T-helper 17 cell (primary cell): ENCODE results near the gene HS1BP3. TPM values are rescaled to one million over a fixed set of nuclear protein-coding genes. Genes with fewer than 3 reads are reported as not detected.

ENCODE experiments used
- ATAC-seq: fragments of 150-1000 bp; cut with Tn5 transposase; 2 replicates; pipeline ENCODE4 v1.10.0; 2021; ENCODE audit warnings: mild to moderate bottlenecking, moderate library complexity
- DNase-seq, 3 donors: peaks; one replicate each; pipeline versions ENCODE4 v3.0.0 to v3.0.0-alpha.2; 2020 to 2021
- H3K9me3 ChIP-seq: one replicate; pipeline ENCODE4 v1.7.0; 2013; ENCODE audit warnings: low read length, mild to moderate bottlenecking; ENCODE audit not compliant: control insufficient read depth, poor library complexity, severe bottlenecking
- H3K27ac Mint-ChIP-seq: one replicate; pipeline ENCODE4 v1.8.0; 2022; ENCODE audit warnings: mild to moderate bottlenecking, moderate library complexity, mixed read lengths
- H3K27me3 Mint-ChIP-seq: one replicate; pipeline ENCODE4 v1.8.0; 2022; ENCODE audit warnings: mixed read lengths
- H3K36me3 Mint-ChIP-seq: one replicate; pipeline ENCODE4 v1.8.0; 2022; ENCODE audit warnings: low read depth, mixed read lengths
- H3K4me1 Mint-ChIP-seq: one replicate; pipeline ENCODE4 v1.8.0; 2022; ENCODE audit warnings: mild to moderate bottlenecking, mixed read lengths
- H3K4me3 Mint-ChIP-seq: one replicate; pipeline ENCODE4 v1.8.0; 2022; ENCODE audit warnings: mild to moderate bottlenecking, moderate library complexity, mixed read lengths
- total RNA-seq, 4 donors: library from RNA in 2 of 4; stranded (reverse) in 2 of 4; gene quantifications; one replicate each; pipeline ENCODE4 v1.2.3 and lab custom pipeline; 2022 to 2026

The HS1BP3 gene
- total RNA-seq, 2 donors from 2014 or later: 12.8 to 13.7 TPM

- no peak for DNase-seq
- H3K4me1 Mint-ChIP-seq: peaks cover 34% of the 10 kb centered on the region
- no peak for ATAC-seq
- H3K36me3 Mint-ChIP-seq: peaks cover 13% of the 10 kb centered on the region
- H3K9me3 ChIP-seq: no peaks in the 10 kb centered on the region
- peak overlapping the region; percentile 94 for H3K27ac Mint-ChIP-seq
- H3K4me3 Mint-ChIP-seq: peak overlapping the region; percentile 95
- H3K27me3 Mint-ChIP-seq: peaks cover 20% of the 10 kb centered on the region
These were observed 817 bp upstream of the HS1BP3 start for GRCh38 chr2:20651731-20652099.

DNA sequence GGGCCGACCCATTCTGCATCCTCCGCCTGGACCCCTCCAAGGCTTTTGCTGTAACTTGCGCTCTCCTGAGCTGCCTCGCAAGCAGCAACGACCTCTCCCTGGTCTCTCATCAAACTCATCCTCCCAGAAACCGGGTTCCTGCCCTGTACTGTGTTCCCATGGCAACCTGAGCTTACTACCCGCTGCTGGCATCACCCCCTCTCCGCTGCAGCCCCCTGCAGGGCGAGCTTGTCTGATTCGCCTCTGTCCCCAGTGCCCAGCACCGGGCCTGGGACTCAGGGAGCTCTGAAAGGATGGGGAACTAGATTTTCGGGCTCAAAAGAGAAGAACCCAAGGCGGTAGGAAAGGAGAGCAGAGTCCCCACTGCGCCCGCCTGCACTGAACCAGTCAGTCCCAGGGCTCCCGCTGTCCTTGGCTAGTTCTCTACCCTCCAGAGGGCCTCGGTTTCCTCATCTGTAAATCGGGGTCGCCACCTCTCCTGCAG is 463 bp downstream of the HS1BP3 start:
- ATAC-seq (no peak), DNase-seq (peak in 2 of 3 donors; percentile 17 to 23)
- Mint-ChIP-seq H3K4me1 (peaks cover 37% of the 10 kb centered on the region), H3K4me3 (peak overlapping the region; percentile 95), H3K27ac (peak overlapping the region; percentile 94), H3K36me3 (peaks cover 13% of the 10 kb centered on the region), H3K27me3 (peaks cover 9% of the 10 kb centered on the region)
- no peaks in the 10 kb centered on the region for H3K9me3 ChIP-seq

DNA sequence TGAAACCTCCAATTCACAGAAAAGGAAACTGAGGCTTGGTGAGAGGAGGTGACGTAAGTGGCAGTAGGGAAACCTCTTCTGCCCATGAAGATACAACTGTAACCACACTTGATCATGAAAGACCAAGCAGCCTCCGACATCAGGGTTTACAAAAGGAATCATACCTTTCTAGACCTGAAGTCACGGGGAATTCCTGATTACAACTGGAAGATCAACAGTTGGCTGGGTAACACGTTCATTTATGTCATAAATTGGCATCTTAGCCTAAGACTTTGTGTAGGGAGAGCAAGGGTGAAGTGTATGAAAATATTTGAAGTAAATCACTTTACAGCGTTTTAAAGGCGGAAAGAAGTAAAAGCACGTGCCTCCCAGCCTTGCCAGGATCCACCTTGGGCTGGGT is 922 bp downstream of the HS1BP3 start:
- peak overlapping the region; percentile 94 for H3K27ac Mint-ChIP-seq
- no peak for ATAC-seq
- H3K4me1 Mint-ChIP-seq: peaks cover 37% of the 10 kb centered on the region
- peaks cover 11% of the 10 kb centered on the region for H3K36me3 Mint-ChIP-seq
- no peak for DNase-seq
- H3K9me3 ChIP-seq: no peaks in the 10 kb centered on the region
- peak overlapping the region; percentile 95 for H3K4me3 Mint-ChIP-seq
- peaks cover 5% of the 10 kb centered on the region for H3K27me3 Mint-ChIP-seq

DNA sequence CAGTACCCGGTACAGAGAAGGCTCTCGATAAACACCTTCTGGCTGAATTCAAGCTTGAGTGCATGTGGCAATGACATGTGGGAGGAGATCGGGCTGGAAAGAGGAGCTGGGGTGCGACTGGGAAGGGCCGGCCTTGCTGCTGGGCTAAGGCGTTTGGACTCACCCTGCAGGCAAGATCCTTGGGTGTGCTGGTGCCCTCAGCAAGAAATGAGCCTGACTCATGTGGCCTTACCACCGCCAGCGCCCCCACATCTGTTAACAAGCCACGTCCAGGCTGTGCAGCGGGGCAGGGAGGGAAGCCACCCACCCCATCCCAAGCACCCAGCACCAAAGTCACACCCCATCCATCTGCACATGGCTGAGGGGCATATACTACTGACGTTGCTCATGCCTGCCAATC is 1.3 kb downstream of the HS1BP3 start:
- H3K4me1 Mint-ChIP-seq: peaks cover 37% of the 10 kb centered on the region
- H3K36me3 Mint-ChIP-seq: peaks cover 14% of the 10 kb centered on the region
- ATAC-seq (no peak), DNase-seq (no peak)
- peak overlapping the region; percentile 94 for H3K27ac Mint-ChIP-seq
- peak overlapping the region; percentile 56 for H3K4me3 Mint-ChIP-seq
- peaks cover under 1% of the 10 kb centered on the region for H3K27me3 Mint-ChIP-seq
- H3K9me3 ChIP-seq: no peaks in the 10 kb centered on the region

GRCh38 chr2:20648831-20649230 is 2.1 kb downstream of the HS1BP3 start:
- Mint-ChIP-seq H3K36me3 (peaks cover 17% of the 10 kb centered on the region), H3K27me3 (no peaks in the 10 kb centered on the region), H3K27ac (peak overlapping the region; percentile 94), H3K4me3 (peak overlapping the region; percentile 60), H3K4me1 (peaks cover 43% of the 10 kb centered on the region)
- no peaks in the 10 kb centered on the region for H3K9me3 ChIP-seq
- ATAC-seq: no peak
- no peak for DNase-seq

DNA sequence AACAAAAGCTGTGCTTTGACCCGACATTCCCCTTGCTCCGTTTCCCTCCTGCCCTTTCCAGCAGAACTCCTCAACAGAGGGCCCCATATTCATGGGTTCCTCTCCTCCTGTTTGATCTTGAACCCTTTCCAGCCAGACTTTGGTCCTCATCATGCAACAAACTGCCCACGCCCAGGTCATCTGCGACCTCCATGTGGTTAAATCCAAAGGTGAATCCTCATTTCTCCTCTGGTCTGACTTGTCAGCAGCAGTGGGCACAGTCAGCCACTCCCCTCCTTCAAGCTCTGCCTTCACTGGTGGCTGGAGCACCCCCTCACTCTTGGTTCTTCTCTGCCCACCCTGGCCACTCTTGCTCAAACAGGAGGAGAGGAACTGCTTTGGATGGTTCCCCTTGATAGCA is 2.7 kb downstream of the HS1BP3 start:
- DNase-seq (no peak), ATAC-seq (no peak)
- no peaks in the 10 kb centered on the region for H3K9me3 ChIP-seq
- H3K36me3 Mint-ChIP-seq: peaks cover 17% of the 10 kb centered on the region
- peaks cover 42% of the 10 kb centered on the region for H3K4me1 Mint-ChIP-seq
- no peak overlapping the region for H3K4me3 Mint-ChIP-seq
- peak overlapping the region; percentile 94 for H3K27ac Mint-ChIP-seq
- H3K27me3 Mint-ChIP-seq: no peaks in the 10 kb centered on the region

- Mint-ChIP-seq H3K27ac (no peak overlapping the region), H3K4me3 (no peak overlapping the region), H3K4me1 (peaks cover 42% of the 10 kb centered on the region), H3K27me3 (no peaks in the 10 kb centered on the region), H3K36me3 (peaks cover 16% of the 10 kb centered on the region)
- H3K9me3 ChIP-seq: no peaks in the 10 kb centered on the region
- DNase-seq (no peak), ATAC-seq (no peak)
These were observed 3.2 kb downstream of the HS1BP3 start for GRCh38 chr2:20647738-20648137.

- Mint-ChIP-seq H3K4me1 (peaks cover 42% of the 10 kb centered on the region), H3K36me3 (peaks cover 13% of the 10 kb centered on the region), H3K4me3 (no peak overlapping the region), H3K27ac (no peak overlapping the region), H3K27me3 (no peaks in the 10 kb centered on the region)
- no peaks in the 10 kb centered on the region for H3K9me3 ChIP-seq
- ATAC-seq (no peak), DNase-seq (no peak)
These were observed 3.7 kb downstream of the HS1BP3 start for GRCh38 chr2:20647211-20647610.

DNA sequence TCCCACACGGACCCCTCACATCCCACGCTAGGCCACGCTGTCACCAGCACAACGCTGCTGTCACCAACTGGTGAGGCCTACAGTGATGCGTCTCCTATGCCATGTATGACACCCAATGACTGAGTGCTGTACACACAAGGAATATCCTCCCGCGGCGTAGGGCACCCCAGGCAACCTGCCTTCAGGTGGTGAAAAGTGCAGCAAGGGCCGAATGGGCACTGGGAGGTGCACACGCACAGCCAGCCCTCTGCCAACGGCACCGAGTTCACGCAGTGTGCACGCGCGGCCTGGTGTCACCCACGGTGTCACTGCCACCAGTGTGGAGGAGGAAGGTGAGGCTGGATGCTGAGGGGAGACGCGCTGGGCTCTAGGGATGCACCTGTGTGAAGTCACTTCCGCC is 4.5 kb downstream of the HS1BP3 start:
- Mint-ChIP-seq H3K4me1 (peaks cover 41% of the 10 kb centered on the region), H3K27ac (no peak overlapping the region), H3K27me3 (no peaks in the 10 kb centered on the region), H3K36me3 (peaks cover 17% of the 10 kb centered on the region), H3K4me3 (no peak overlapping the region)
- H3K9me3 ChIP-seq: no peaks in the 10 kb centered on the region
- ATAC-seq (no peak), DNase-seq (no peak)

DNA sequence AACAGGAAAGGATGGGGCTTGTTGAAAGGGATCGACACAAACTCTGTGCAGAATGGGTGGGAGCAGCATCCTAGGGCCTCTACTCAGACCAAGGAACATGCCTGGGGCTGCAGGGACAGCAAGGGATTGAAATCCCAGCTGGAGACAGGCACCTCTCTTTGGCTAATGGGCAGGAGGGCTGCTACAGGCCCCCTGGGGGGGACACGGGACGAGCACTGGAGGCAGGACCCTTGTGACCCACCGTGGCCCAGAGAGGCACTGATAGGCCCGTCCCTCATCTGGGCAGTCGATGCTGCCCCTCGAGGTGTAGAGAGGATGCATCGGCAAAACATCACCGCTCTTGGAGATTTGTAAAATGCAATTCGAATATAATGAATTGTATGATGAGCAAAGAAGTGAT is 5.1 kb downstream of the HS1BP3 start:
- H3K9me3 ChIP-seq: no peaks in the 10 kb centered on the region
- ATAC-seq (no peak), DNase-seq (no peak)
- Mint-ChIP-seq H3K4me1 (peaks cover 38% of the 10 kb centered on the region), H3K36me3 (peaks cover 17% of the 10 kb centered on the region), H3K4me3 (no peak overlapping the region), H3K27ac (no peak overlapping the region), H3K27me3 (no peaks in the 10 kb centered on the region)

GRCh38 chr2:20645301-20645701 is 5.6 kb downstream of the HS1BP3 start:
- no peak for DNase-seq
- no peak overlapping the region for H3K4me3 Mint-ChIP-seq
- H3K27ac Mint-ChIP-seq: no peak overlapping the region
- H3K27me3 Mint-ChIP-seq: no peaks in the 10 kb centered on the region
- no peaks in the 10 kb centered on the region for H3K9me3 ChIP-seq
- ATAC-seq: no peak
- peaks cover 17% of the 10 kb centered on the region for H3K36me3 Mint-ChIP-seq
- H3K4me1 Mint-ChIP-seq: peaks cover 36% of the 10 kb centered on the region

DNA sequence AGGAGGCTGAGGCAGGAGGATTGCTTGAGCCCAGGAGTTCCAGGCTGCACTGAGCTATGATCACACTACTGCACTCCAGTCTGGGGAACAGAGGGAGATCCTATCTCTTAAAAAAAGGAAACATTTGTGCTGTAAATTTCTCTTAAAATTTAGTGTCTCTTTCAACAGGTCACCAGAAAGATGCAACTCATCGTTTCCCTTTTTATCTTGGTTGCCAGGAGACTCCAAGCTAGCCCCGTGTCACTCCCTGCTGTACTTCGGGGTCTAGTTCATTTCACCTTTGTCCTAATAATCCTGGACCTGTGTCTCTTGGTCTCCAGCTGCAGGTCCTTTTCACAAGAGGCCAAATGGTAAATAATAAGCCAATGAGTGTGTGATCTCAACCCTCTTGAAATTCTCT is 7.1 kb downstream of the HS1BP3 start:
- H3K4me3 Mint-ChIP-seq: no peak overlapping the region
- DNase-seq (no peak), ATAC-seq (no peak)
- peaks cover 22% of the 10 kb centered on the region for H3K36me3 Mint-ChIP-seq
- no peaks in the 10 kb centered on the region for H3K27me3 Mint-ChIP-seq
- H3K4me1 Mint-ChIP-seq: peaks cover 23% of the 10 kb centered on the region
- H3K27ac Mint-ChIP-seq: no peak overlapping the region
- H3K9me3 ChIP-seq: no peaks in the 10 kb centered on the region

DNA sequence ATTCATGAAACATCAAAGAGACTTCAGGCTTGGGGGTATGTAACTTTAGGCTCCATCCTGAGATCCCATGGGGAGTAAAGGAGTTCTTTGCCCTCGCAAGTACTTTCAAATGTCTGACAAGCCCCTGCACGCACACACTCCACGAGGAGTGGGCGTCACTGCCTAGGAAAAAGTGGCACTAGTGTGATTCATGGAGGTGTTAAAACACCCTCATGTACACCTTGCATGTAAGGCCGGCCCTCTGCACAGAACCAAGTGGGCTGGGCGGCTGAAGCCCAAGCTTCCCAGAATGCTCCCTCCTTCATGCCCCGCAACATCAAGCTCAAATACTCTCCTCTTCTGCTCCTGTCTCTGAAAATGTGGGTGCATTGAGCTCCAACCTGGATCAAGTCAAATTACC is 7.8 kb downstream of the HS1BP3 start:
- peaks cover 15% of the 10 kb centered on the region for H3K4me1 Mint-ChIP-seq
- no peak overlapping the region for H3K27ac Mint-ChIP-seq
- H3K27me3 Mint-ChIP-seq: no peaks in the 10 kb centered on the region
- peaks cover 19% of the 10 kb centered on the region for H3K36me3 Mint-ChIP-seq
- ATAC-seq: no peak
- DNase-seq: no peak
- H3K4me3 Mint-ChIP-seq: no peak overlapping the region
- H3K9me3 ChIP-seq: no peaks in the 10 kb centered on the region

GRCh38 chr2:20642055-20642971 is 8.6 kb downstream of the HS1BP3 start:
- DNase-seq (peak; percentile 57 to 73 (median 65)), ATAC-seq (peak; percentile 99)
- Mint-ChIP-seq H3K4me3 (no peak overlapping the region), H3K27ac (peak overlapping the region; percentile 34), H3K4me1 (peaks cover 13% of the 10 kb centered on the region), H3K36me3 (peaks cover 17% of the 10 kb centered on the region), H3K27me3 (no peaks in the 10 kb centered on the region)
- no peaks in the 10 kb centered on the region for H3K9me3 ChIP-seq
